PC-9 (cell line): ENCODE results near the gene JPH2. TPM values are rescaled to one million over a fixed set of nuclear protein-coding genes. Genes with fewer than 3 reads are reported as not detected.

Experiments used
- BruUV-seq: library from RNA; stranded (reverse); fragments of 400-500 nt; replicated peaks from 2 replicates; lab custom pipeline; 2021; lab: Mats Ljungman, UMichigan
- CTCF ChIA-PET: fragments of 300-600 bp; sonication (Branson Sonifier 250); formaldehyde crosslinking; loops from one replicate; lab custom pipeline; 2022; ENCODE audit warnings: antibody characterized with exemption; lab: Charles Lee
- POLR2A ChIA-PET: fragments of 300-600 bp; sonication (Branson Sonifier 250); formaldehyde crosslinking; loops from one replicate; lab custom pipeline; 2022; ENCODE audit warnings: antibody characterized with exemption; ENCODE audit not compliant: unreplicated experiment; lab: Charles Lee
- DNase-seq, 2 experiments: peaks; one replicate each; pipeline versions ENCODE4 v3.0.0 to v3.0.0-alpha.2; 2015 to 2022; ENCODE audit warnings: mixed read lengths in 1 of 2
- H2AFZ ChIP-seq: fragments of 200-600 bp; sonication (generic); 2 replicates; pipeline ENCODE4 v1.8.1; 2017; ENCODE audit warnings: antibody characterized with exemption
- H3F3A ChIP-seq: fragments of 200-600 bp; sonication (generic); 2 replicates; pipeline ENCODE4 v1.8.1; 2017; ENCODE audit warnings: antibody characterized with exemption, mild to moderate bottlenecking, low read depth; ENCODE audit not compliant: insufficient read depth
- H3K27ac ChIP-seq: fragments of 200-600 bp; sonication (generic); 2 replicates; pipeline ENCODE4 v1.6.1; 2016; ENCODE audit warnings: mixed run types
- H3K27me3 ChIP-seq: fragments of 200-600 bp; sonication (generic); 2 replicates; pipeline ENCODE4 v1.6.1; 2016; ENCODE audit warnings: low read depth, mixed run types; ENCODE audit not compliant: insufficient read depth
- H3K36me3 ChIP-seq: fragments of 200-600 bp; sonication (generic); 2 replicates; pipeline ENCODE4 v1.6.1; 2016; ENCODE audit warnings: low read depth, mixed run types
- H3K4me1 ChIP-seq: fragments of 200-600 bp; sonication (generic); replicated peaks from 2 replicates; pipeline ENCODE4 v1.6.1; 2016; ENCODE audit warnings: mixed run types; ENCODE audit not compliant: insufficient read depth
- H3K4me2 ChIP-seq: fragments of 200-600 bp; sonication (generic); 2 replicates; pipeline ENCODE4 v1.6.1; 2017; ENCODE audit warnings: mixed run types
- H3K4me3 ChIP-seq: fragments of 200-600 bp; sonication (generic); 2 replicates; pipeline ENCODE4 v1.6.1; 2016; ENCODE audit warnings: mixed run types
- H3K79me2 ChIP-seq: fragments of 200-600 bp; sonication (generic); 2 replicates; pipeline ENCODE4 v1.6.1; 2017; ENCODE audit warnings: low read depth, mixed run types
- H3K9me2 ChIP-seq: fragments of 200-600 bp; sonication (generic); 2 replicates; pipeline ENCODE4 v1.8.1; 2017; ENCODE audit warnings: mild to moderate bottlenecking; ENCODE audit not compliant: insufficient read depth
- H3K9me3 ChIP-seq: fragments of 200-600 bp; sonication (generic); 2 replicates; pipeline ENCODE4 v1.8.1; 2016; ENCODE audit warnings: low read depth; ENCODE audit not compliant: insufficient read depth
- H4K20me1 ChIP-seq: fragments of 200-600 bp; sonication (generic); 2 replicates; pipeline ENCODE4 v1.8.1; 2017; ENCODE audit not compliant: insufficient read depth
- EZH2 ChIP-seq: fragments of 200-600 bp; sonication (generic); IDR thresholded peaks from 2 replicates; pipeline ENCODE4 v1.8.0; 2017; ENCODE audit warnings: antibody characterized with exemption, low read depth
- intact Hi-C: fragments of 100-400 bp; cut with micrococcal nuclease; formaldehyde crosslinking; loops from one replicate; pipeline ENCODE4 v1.10.0; 2022; ENCODE audit not compliant: unreplicated experiment
- total RNA-seq: library from RNA; stranded (reverse); gene quantifications from 2 replicates; pipeline ENCODE4 v1.2.3, GENCODE V29; 2021
- TF ChIP-seq, protein P1 (sequence below): fragments of 200-600 bp; sonication (generic); conservative IDR thresholded peaks from 2 replicates; pipeline ENCODE4 v1.6.1; 2017; ENCODE audit warnings: mixed run types, antibody characterized with exemption, mild to moderate bottlenecking, moderate library complexity

JPH2 gene
- total RNA-seq, 1 experiment from 2014 or later, result 41.1 TPM

DNA sequence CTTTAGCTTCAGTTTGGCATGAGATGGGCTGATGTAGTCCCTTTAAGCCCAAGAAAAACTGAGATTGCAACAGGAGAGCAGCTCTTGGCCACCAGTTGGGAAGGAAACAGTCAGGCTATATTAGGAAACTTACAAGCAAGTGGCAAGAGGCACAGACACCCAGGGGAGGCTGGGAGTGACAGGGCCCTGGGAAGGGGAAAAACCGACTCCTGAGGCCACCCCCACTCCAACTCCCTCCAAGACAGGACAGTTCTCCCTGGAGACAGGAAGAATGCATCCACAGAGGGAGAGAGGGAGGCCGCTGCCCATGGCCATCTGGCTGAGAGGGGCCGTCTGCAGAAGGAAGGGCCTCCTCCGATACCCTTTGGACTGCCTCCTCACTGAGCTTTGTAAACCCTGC is 20.5 kb downstream of the JPH2 start:
- Histone ChIP-seq H3K79me2 (peaks cover 44% of the 10 kb centered on the region), H3K36me3 (no peaks in the 10 kb centered on the region), H4K20me1 (no peaks in the 10 kb centered on the region), H3K4me3 (peak overlapping the region; percentile 11; the same call in 1 of the 2 replicates), H3K27ac (peak overlapping the region; percentile 90), H2AFZ (no peak overlapping the region), H3K9me3 (no peaks in the 10 kb centered on the region), H3K9me2 (no peaks in the 10 kb centered on the region), H3F3A (peaks cover 62% of the 10 kb centered on the region), H3K4me1 (peaks cover 75% of the 10 kb centered on the region), H3K27me3 (no peaks in the 10 kb centered on the region), H3K4me2 (peak overlapping the region; percentile 69)
- peak; percentile 57 to 82 for DNase-seq
- BruUV-seq, result TSS peak; percentile 80
- intact Hi-C loops, result loop anchor here (1.0 kb wide), 3 partner anchors 11 to 21 kb away; partner anchors contain the start of gene JPH2
- ChIA-PET POLR2A (interaction anchor here (0.5 to 2.0 kb wide), 10 partner anchors 11 to 1651 kb away, joined by 3 to 20 read pairs (median 4); partner anchors contain the start of gene SRSF6), CTCF (interaction anchor here (0.7 to 1.0 kb wide), 2 partner anchors 24 to 50 kb away, joined by 3 to 5 read pairs; no protein-coding TSS in a partner anchor)
- TF ChIP-seq EZH2, result no peak
- TF ChIP-seq, protein P1, sequence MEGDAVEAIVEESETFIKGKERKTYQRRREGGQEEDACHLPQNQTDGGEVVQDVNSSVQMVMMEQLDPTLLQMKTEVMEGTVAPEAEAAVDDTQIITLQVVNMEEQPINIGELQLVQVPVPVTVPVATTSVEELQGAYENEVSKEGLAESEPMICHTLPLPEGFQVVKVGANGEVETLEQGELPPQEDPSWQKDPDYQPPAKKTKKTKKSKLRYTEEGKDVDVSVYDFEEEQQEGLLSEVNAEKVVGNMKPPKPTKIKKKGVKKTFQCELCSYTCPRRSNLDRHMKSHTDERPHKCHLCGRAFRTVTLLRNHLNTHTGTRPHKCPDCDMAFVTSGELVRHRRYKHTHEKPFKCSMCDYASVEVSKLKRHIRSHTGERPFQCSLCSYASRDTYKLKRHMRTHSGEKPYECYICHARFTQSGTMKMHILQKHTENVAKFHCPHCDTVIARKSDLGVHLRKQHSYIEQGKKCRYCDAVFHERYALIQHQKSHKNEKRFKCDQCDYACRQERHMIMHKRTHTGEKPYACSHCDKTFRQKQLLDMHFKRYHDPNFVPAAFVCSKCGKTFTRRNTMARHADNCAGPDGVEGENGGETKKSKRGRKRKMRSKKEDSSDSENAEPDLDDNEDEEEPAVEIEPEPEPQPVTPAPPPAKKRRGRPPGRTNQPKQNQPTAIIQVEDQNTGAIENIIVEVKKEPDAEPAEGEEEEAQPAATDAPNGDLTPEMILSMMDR, result no peak

DNA sequence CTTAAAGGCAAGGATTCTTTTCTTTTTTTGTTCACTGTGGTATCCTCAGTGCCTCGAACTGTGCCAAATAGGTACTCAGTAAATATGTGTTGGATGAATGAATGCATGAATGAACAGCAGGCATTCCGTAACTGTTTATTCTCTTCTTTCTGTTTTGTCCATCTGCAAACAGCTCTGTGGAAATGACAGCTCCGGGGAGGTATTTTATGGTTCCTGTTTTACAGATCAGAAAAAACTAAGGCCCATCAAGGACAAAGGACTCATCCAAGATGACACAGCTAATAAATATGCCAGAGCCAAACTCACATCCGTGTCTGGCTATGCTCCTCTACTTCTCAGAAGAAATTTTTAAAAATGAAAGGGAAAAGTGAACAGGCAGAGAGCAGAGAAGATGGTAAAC is 21.0 kb downstream of the JPH2 start:
- TF ChIP-seq, protein P1, result no peak
- TF ChIP-seq EZH2, result no peak
- Histone ChIP-seq H4K20me1 (no peaks in the 10 kb centered on the region), H3K36me3 (no peaks in the 10 kb centered on the region), H3K4me3 (peak overlapping the region; percentile 11; the same call in 1 of the 2 replicates), H3K4me2 (peak overlapping the region; percentile 69), H2AFZ (no peak overlapping the region), H3F3A (peaks cover 61% of the 10 kb centered on the region), H3K79me2 (peaks cover 39% of the 10 kb centered on the region), H3K9me3 (no peaks in the 10 kb centered on the region), H3K4me1 (peaks cover 70% of the 10 kb centered on the region), H3K27me3 (no peaks in the 10 kb centered on the region), H3K27ac (peak overlapping the region; percentile 90), H3K9me2 (no peaks in the 10 kb centered on the region)
- TSS peak; percentile 37 for BruUV-seq
- POLR2A ChIA-PET, result interaction anchor here (0.5 to 2.0 kb wide), 14 partner anchors 11 to 1652 kb away, joined by 3 to 20 read pairs (median 4); partner anchors contain the start of gene SRSF6
- DNase-seq, result peak; percentile 59 to 99
- CTCF ChIA-PET, result interaction anchor here (0.7 to 1.4 kb wide), 3 partner anchors 24 to 50 kb away, joined by 3 to 5 read pairs (median 3); no protein-coding TSS in a partner anchor
- intact Hi-C loops, result loop anchor here (1.0 kb wide), 3 partner anchors 11 to 21 kb away; partner anchors contain the start of gene JPH2

DNA sequence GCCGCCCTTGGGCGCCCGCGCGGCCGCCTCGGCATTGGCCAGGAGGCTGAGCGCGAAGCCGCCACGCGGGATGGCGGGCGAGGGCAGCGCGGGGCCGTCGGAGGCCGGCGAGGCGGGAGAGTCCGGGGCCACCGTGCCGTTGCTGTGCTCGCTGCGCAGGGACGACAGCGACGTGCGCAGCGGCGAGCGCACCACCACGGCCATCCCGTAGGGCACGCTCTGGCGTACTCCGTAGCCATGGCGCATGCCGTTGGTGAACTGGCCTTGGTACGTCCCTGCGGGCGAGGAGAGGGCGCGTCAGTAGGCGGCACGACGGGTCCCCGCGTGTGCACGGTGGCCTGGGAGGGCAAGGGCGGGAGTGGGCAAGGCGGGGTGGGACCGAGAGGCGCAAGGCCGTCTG is 26.9 kb downstream of the JPH2 start:
- Histone ChIP-seq H3K9me3 (no peaks in the 10 kb centered on the region), H3K36me3 (peaks cover 16% of the 10 kb centered on the region), H4K20me1 (no peaks in the 10 kb centered on the region), H3K27ac (no peak overlapping the region), H3K79me2 (peaks cover 15% of the 10 kb centered on the region), H2AFZ (no peak overlapping the region), H3K9me2 (no peaks in the 10 kb centered on the region), H3F3A (peaks cover 10% of the 10 kb centered on the region), H3K4me2 (no peak overlapping the region), H3K27me3 (no peaks in the 10 kb centered on the region), H3K4me3 (no peak overlapping the region), H3K4me1 (peaks cover 15% of the 10 kb centered on the region)
- POLR2A ChIA-PET, result no interaction called here
- TF ChIP-seq, protein P1, result no peak
- TF ChIP-seq EZH2, result no peak
- CTCF ChIA-PET, result no interaction called here
- BruUV-seq, result no TSS peak
- intact Hi-C loops, result no loop called here
- DNase-seq, result no peak
